GM10248 (cell line): ENCODE data around the gene KCNJ2.

ENCODE experiments used
- CTCF ChIA-PET: fragments of 300-600 bp; sonication (Branson Sonifier 250); formaldehyde crosslinking; extraction: SDS; loops from one replicate; lab custom pipeline; 2021; ENCODE audit warnings: antibody characterized with exemption; lab: Yijun Ruan, JAX
- POLR2A ChIA-PET: fragments of 350-650 bp; sonication (Branson Sonifier 250); formaldehyde crosslinking; extraction: SDS; loops from one replicate; lab custom pipeline; 2020; ENCODE audit warnings: antibody characterized with exemption; lab: Yijun Ruan, JAX
- DNase-seq: peaks from one replicate; pipeline ENCODE4 v3.0.0; 2012; ENCODE audit errors: extremely low spot score
- TF ChIP-seq, protein P1 (sequence below): IDR thresholded peaks from 2 replicates; pipeline ENCODE4 v1.5.1; 2012; ENCODE audit warnings: mild to moderate bottlenecking, low read depth; ENCODE audit errors: extremely low read depth, missing control alignments, control extremely low read depth

KCNJ2 gene

DNA sequence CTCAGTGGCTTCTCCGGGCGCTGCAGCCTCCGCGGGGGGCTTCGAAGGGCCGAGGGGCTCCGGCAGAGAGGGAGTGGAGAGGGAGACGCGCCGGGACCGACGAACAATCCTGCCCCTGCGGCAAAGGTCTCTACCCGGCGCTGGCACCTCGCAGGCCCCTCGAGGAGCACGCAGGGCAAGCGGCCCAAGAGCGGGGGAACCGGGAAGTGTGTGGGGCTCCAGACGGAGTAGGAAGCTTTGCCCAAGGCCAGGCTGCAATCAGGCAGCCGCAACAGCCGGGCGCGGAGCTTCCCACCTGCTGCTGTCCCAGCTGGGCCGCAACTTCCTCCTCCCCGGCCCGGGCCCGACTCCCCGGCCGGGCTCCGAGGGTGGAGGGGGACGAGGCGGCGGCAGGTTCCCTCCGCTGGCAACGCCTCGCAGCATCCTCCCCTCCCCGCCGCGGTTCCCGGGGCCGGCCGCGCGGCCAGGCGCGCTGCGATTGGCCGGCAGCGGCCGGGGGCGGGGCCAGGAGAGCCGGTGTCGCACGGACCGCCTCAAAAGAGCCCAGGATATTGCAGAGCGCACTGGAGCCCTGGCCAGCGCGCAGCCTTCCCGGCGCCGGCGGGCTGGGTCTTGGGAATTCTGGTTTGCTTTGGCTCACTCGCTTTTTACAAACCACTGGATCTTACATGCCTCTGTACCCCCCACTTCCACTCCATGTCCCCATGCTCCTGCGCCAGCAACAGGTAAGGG lies at the start of gene KCNJ2:
KCNJ2 (plus strand) TSS at position 556 of the 732 bp plus-strand sequence. CDS start 5,508 bp downstream, outside the sequence.
- CTCF ChIA-PET = interaction anchor here (1.7 kb wide), 1 partner anchor 562 kb away, joined by 4 read pairs; no protein-coding TSS in a partner anchor
- TF ChIP-seq, protein P1, sequence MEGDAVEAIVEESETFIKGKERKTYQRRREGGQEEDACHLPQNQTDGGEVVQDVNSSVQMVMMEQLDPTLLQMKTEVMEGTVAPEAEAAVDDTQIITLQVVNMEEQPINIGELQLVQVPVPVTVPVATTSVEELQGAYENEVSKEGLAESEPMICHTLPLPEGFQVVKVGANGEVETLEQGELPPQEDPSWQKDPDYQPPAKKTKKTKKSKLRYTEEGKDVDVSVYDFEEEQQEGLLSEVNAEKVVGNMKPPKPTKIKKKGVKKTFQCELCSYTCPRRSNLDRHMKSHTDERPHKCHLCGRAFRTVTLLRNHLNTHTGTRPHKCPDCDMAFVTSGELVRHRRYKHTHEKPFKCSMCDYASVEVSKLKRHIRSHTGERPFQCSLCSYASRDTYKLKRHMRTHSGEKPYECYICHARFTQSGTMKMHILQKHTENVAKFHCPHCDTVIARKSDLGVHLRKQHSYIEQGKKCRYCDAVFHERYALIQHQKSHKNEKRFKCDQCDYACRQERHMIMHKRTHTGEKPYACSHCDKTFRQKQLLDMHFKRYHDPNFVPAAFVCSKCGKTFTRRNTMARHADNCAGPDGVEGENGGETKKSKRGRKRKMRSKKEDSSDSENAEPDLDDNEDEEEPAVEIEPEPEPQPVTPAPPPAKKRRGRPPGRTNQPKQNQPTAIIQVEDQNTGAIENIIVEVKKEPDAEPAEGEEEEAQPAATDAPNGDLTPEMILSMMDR = no peak
- POLR2A ChIA-PET = no interaction called here
- DNase-seq = peak; percentile 89

DNA sequence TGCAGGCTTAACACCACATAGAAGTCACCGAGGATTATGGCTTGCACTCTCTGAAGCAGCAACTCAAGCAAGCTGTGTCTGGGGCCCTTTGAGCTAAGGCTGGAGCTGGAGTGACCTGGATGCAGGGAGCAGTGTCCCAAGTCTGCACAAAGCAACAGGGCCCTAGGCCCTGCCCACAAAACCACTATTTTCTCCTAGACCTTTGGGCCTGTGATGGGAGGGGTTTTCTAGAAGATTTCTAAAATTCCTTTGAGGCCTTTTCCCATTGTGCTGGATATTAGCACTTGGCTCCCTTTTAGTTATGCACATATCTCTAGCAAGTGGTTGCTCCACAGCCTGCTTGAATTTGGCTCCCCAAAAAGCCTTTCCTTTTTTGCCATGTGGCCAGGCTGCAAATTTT lies 49.8 kb upstream of the KCNJ2 start:
- ChIA-PET CTCF (interaction anchor here (1.1 kb wide), 1 partner anchor 512 kb away, joined by 3 read pairs; no protein-coding TSS in a partner anchor), POLR2A (no interaction called here)
- TF ChIP-seq, protein P1 = no peak
- no peak for DNase-seq

DNA sequence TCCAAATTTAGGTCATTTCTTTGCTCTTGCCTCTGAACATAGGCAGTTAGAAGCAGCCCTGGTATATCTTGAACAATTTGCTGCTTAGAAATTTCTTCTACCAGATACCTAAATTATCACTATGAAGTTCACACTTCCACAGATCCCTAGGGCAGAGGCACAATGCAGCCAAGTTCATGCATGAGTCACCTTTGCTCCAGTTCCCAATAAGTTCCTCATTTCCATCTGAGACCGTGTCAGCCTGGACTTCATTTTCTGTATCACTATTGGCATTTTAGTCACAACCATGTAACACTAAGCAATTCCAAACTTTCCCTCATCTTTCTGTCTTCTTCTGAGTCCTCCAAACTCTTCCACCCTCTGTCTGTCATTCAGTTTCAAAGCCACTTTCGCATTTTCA lies 49.3 kb upstream of the KCNJ2 start:
- TF ChIP-seq, protein P1 = no peak
- CTCF ChIA-PET = no interaction called here
- DNase-seq = no peak
- POLR2A ChIA-PET = no interaction called here

DNA sequence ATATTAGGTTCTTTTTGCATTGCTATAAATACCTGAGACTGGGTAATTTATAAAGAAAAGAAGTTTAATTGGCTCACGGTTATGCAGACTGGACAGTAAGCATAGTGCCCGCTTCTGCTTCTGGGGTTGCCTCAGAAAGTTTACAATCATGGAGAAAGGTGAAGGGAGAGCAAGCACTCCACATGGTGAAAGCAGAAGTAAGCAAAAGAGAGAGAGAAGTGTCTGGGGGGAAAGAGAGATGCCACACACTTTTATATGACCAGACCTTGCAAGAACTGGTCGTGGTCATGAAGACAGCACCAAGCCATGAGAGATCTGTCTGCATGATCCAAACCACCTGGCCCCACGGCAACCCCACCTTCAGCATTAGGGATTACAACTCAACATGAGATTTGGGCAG lies 48.9 kb upstream of the KCNJ2 start:
- POLR2A ChIA-PET = no interaction called here
- CTCF ChIA-PET = no interaction called here
- DNase-seq = no peak
- TF ChIP-seq, protein P1 = no peak

DNA sequence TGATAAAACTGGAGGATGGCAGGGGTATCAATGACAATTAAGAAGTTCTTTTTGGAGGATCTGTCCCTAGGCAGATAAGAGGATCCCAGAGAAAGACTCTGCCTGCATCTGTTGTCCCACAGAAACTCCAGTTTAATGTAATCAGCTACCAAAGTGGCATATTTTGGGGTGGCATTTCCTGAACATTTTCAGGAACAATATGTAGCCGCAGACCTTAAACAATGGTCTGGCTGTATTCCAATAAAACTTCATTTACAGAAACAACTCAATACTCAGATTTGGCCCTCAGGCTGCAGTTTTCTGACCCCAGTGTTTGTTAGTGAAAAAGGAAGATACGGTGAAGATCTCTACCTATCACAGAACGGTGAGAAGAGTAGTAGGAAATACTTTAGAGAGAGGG lies 48.2 kb upstream of the KCNJ2 start:
- TF ChIP-seq, protein P1 = no peak
- no peak for DNase-seq
- CTCF ChIA-PET = no interaction called here
- POLR2A ChIA-PET = no interaction called here

DNA sequence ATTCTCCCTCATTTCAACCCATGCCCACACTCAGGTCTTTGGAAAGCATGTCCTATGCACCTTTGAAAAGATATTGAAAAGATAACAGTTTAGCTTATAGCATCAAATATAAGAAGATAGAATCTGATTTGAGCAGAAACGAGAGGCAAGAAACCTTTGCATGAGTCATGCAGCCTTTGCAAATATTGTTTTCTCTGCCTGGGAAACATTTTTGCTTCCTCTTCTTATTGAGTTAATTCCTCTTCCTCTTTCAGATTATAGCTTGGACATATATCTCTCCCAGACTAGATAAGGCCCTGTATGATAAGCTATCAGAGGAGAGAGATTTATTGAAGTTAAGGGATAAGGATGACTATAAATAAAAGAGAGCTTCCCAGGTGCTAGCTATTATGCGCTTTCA lies 46.1 kb upstream of the KCNJ2 start:
- TF ChIP-seq, protein P1 = no peak
- ChIA-PET CTCF (no interaction called here), POLR2A (no interaction called here)
- DNase-seq = no peak
